GM21576 (cell line): ENCODE results near the gene TMEM212.
"Not testable (repeated sequence)": the region's sequence is repeated elsewhere in the genome, so short reads cannot be mapped to it uniquely, and the experiment has no call there.

Experiments used
- ATAC-seq: cut with Tn5 transposase; IDR thresholded peaks from one replicate; pipeline ENCODE4 v1.9.1; 2021; ENCODE audit warnings: mild to moderate bottlenecking, moderate library complexity; ENCODE audit not compliant: unreplicated experiment

TMEM212 gene

GRCh38 chr3:171812811-171813210 lies 30.3 kb upstream of the TMEM212 start:
- ATAC-seq: no peak

DNA sequence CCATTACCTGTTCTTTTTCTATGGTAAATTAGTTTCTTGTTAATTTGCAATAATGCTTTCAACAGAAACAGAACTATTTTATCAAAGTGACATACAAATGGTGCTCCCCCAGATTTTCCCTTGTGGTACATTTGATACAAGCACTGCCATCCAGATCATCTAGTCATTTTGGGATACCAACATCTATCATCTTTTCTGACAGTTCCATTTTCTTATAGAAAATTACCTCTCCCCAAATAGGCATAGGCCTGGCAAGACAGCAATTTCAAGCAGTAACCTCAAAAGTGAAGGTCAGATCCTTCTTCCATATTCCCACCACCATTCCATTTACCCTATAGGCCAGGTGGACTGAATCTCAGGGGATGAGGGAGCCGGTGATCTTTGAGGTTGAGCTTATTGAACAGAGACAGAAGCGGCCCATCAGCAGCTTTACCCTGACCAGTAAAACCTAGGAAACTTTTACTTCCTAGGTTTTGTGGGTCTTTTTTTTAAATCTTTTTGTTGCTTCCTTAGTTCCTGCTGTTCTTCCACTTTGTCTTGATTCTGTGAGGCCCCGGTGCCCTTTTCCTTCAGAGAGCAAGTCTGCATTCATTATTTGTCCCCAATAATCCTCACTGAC lies 29.8 kb upstream of the TMEM212 start:
- ATAC-seq: no peak

- ATAC-seq: no peak
Measured at GRCh38 chr3:171813897-171814460, 29.2 kb upstream of the TMEM212 start.

- ATAC-seq: not testable (repeated sequence)
Measured at GRCh38 chr3:171814662-171815061, 28.5 kb upstream of the TMEM212 start.

GRCh38 chr3:171815973-171816595 lies 27.1 kb upstream of the TMEM212 start:
- no peak for ATAC-seq

DNA sequence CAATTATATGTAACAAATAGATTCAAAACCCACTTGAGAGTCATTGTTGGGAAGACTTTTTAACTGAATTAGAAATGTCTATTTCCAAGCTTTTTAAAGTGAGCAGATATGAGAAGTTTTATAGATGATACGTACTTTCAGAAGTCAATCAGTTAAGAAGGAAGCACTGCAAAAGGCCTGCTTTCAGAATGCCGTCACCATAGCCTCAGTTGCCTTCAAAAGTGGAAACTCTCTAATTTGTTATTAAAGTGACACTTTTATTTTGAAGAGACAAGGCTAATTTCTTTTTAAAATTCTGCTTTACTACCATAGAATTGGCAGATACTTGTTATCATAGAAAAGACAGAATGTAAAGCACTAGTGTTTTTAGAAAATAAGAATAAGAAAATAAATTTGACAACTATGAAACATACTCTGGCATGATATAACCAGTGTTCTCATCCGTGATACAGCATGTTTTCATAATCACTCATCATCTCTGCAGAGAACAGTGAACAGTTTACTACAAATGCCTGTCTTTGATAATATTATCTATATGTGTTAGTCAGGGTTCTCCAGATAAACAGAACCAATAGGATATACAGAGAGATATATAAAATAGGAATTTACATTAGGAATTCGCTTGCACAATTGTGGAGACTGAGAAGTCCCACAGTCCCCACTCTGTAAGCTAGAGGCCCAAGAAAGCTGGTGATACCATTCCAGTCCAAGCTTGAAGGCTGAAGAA lies 25.9 kb upstream of the TMEM212 start:
- ATAC-seq: no peak

- no peak for ATAC-seq
Measured at GRCh38 chr3:171821044-171821443, 22.1 kb upstream of the TMEM212 start.

GRCh38 chr3:171821778-171822358 lies 21.3 kb upstream of the TMEM212 start:
- no peak for ATAC-seq

- no peak for ATAC-seq
Measured at GRCh38 chr3:171822431-171823106, 20.6 kb upstream of the TMEM212 start.

GRCh38 chr3:171824116-171824515 lies 19.0 kb upstream of the TMEM212 start:
- no peak for ATAC-seq

GRCh38 chr3:171824824-171825221 lies 18.3 kb upstream of the TMEM212 start:
- no peak for ATAC-seq

DNA sequence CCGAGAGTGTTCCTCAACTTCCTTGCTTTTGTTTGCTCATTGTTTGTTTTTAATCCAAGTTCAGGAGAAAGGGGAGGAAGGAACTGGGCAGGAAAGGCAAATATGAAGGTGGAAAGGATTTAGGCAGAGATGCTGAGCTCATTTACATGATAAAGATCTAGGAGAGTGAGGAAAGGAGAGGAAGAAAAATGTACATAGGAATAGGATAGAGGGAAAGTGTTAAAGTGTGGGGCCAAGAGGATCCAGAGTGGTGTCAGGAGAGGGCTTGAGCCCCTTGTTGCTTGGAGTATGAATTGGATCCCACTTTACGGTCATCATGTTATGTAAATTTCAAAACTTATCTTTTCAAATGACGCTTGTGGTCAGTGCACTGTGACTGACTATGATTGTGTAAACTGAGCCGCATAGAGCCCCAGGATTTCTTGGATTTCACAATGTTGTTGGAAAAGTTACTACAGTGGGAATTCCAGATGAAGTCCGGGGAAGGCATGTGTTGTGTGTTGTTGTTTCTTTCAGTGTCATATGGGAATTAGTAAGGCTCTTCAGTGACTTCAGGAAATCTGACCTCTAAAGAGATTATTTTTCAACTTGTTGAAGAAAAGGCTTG lies 17.8 kb upstream of the TMEM212 start:
- ATAC-seq: no peak

- ATAC-seq: no peak
Measured at GRCh38 chr3:171827385-171827784, 15.8 kb upstream of the TMEM212 start.

DNA sequence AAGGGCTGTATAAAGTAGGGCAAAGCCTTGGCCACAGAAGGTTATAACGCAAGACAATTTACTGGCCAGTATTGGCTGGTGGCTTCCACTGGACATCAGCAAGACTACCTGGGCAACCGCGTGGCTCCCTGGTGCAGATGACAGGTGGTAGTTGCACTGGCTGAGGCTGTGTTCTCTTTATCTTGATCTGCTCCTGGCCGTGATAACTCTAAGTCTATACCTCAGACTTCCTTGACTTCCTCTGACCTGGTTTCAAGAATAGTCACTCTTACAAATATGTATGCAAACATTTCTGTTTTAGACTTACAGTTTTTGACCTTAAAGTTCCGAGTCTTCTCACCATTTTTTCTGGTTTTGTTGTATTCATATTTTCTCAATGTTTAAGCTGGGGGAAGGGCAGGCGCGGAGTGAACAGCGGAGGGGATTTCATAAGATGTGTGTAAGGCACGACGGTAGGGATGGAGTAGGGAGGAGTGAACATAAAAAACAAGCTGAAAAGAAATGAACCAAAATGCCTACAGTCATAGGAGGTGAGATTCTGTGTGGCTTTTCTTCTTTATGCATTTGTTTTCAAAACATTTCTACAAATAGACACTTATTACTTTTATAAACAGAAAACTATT lies 15.2 kb upstream of the TMEM212 start:
- ATAC-seq: no peak

GRCh38 chr3:171828902-171829770 lies 14.0 kb upstream of the TMEM212 start:
- ATAC-seq: no peak

DNA sequence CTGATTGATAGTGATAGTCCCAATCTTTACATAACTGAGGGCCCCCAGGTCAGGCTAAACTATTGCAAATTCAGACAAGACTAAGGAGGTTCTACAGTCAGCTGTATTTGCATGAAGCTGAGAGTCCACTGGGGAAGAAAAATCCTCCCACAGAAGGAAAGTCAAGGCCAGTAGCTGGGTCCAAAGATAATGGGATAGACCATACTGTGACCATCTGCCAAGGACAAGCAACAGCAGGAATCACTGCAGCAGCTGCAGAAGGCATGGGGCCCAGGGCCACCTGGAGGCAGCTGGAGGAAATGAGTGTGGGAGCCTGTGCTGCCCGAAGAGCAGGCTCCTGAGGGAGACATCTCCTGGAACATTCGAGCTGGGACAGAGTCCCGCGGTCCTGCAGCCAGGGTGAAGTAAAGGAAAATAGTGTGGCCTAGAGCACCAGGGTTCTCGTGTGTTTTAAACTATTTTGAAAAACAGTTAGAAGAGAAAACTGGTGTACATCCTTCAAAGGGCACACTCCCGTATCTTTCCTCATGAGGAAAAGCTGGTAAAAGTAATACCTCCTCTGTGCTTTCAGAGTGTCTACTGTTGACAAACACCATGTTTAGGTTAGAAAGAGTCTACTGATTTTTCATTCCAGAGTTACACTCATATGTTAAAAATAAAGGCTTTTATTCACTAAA lies 13.2 kb upstream of the TMEM212 start:
- peak; percentile 54 for ATAC-seq

DNA sequence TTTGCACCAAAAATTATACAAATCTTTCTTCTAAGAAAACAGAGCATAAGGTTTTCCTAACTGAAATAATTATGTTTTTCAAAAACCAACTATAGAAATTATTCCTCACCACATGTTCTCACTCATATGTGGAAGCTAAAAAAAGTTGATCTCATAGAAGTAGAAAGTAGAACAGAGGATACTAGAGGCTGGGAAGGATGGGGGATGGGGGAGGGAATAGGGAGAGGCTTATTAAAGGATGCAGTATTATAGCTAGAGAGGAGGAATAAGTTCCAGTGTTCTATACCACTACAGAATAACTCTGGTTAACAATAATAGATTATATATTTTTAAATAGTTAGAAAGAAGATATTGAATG lies 12.7 kb upstream of the TMEM212 start:
- no peak for ATAC-seq

DNA sequence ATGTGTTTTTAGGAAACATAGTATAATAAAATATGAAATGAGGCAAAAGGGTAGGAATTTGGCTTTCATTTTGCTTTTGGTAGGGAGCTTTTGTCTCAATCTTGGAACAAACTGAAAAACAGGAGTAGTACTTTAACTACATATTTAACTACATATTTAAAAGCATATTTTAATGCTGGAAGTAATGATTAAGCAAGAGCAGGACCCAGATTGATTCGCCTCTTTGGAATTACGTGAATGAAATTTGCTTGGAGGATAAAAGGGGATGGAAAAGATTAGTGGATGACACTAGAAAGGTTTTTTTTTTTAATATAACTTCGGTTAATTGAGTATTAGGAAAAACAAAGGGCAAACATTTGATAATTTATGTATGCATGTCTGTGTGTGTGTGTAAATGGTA lies 11.2 kb upstream of the TMEM212 start:
- no peak for ATAC-seq

- no peak for ATAC-seq
Measured at GRCh38 chr3:171832989-171833388, 10.2 kb upstream of the TMEM212 start.
